WTC11 (cell line): ENCODE results near the gene METTL6. TPM values are rescaled to one million over a fixed set of nuclear protein-coding genes. Genes with fewer than 3 reads are reported as not detected.

Experiments
- ATAC-seq: fragments of 200-7000 bp; cut with Tn5 transposase; 2 replicates; pipeline ENCODE4 v1.10.0; 2021; ENCODE audit warnings: mild to moderate bottlenecking, moderate library complexity
- CTCF ChIA-PET: fragments of 300-600 bp; sonication (Branson Sonifier 250); formaldehyde crosslinking; loops from one replicate; lab custom pipeline; 2021; ENCODE audit warnings: antibody characterized with exemption; lab: Charles Lee
- POLR2A ChIA-PET: fragments of 350-600 bp; sonication (Branson Sonifier 250); formaldehyde crosslinking; loops from one replicate; lab custom pipeline; 2021; ENCODE audit warnings: antibody characterized with exemption; lab: Charles Lee
- DNase-seq: peaks from one replicate; pipeline ENCODE4 v3.0.0; 2021; ENCODE audit warnings: low spot score
- H3K27ac Mint-ChIP-seq: 2 replicates; pipeline ENCODE4 v1.8.0; 2021; ENCODE audit warnings: mixed read lengths
- H3K27me3 Mint-ChIP-seq: 2 replicates; pipeline ENCODE4 v1.8.0; 2021; ENCODE audit warnings: low read depth, mild to moderate bottlenecking, moderate library complexity, mixed read lengths
- H3K36me3 Mint-ChIP-seq: 2 replicates; pipeline ENCODE4 v1.8.0; 2021; ENCODE audit warnings: mixed read lengths
- H3K4me1 Mint-ChIP-seq: 2 replicates; pipeline ENCODE4 v1.8.0; 2022; ENCODE audit warnings: mixed read lengths
- H3K4me3 Mint-ChIP-seq: 2 replicates; pipeline ENCODE4 v1.8.0; 2021; ENCODE audit warnings: mild to moderate bottlenecking, moderate library complexity, mixed read lengths
- H3K9me3 Mint-ChIP-seq: 2 replicates; pipeline ENCODE4 v1.8.0; 2021; ENCODE audit warnings: mixed read lengths
- AFF4 ChIP-seq: sonication (generic); formaldehyde crosslinking; IDR thresholded peaks from 2 replicates; pipeline ENCODE4 v1.8.1; 2023; ENCODE audit warnings: mild to moderate bottlenecking, missing genetic modification reagents, borderline replicate concordance
- ATF3 ChIP-seq: sonication (generic); formaldehyde crosslinking; conservative IDR thresholded peaks from 2 replicates; pipeline ENCODE4 v1.8.1; 2022; ENCODE audit warnings: mild to moderate bottlenecking, missing genetic modification reagents
- ATF6 ChIP-seq: sonication (generic); formaldehyde crosslinking; IDR thresholded peaks from 2 replicates; pipeline ENCODE4 v1.8.1; 2023; ENCODE audit warnings: mild to moderate bottlenecking, missing genetic modification reagents
- E2F5 ChIP-seq: sonication (generic); formaldehyde crosslinking; IDR thresholded peaks from 2 replicates; pipeline ENCODE4 v1.8.1; 2022; ENCODE audit warnings: mild to moderate bottlenecking, moderate library complexity, missing genetic modification reagents
- ERG ChIP-seq: fragments of 250-450 bp; sonication (Bioruptor Pico); IDR thresholded peaks from 2 replicates; pipeline ENCODE4 v1.8.0; 2021; ENCODE audit warnings: mild to moderate bottlenecking
- ETV6 ChIP-seq: sonication (generic); formaldehyde crosslinking; IDR thresholded peaks from 2 replicates; pipeline ENCODE4 v1.8.1; 2022; ENCODE audit warnings: mild to moderate bottlenecking, missing genetic modification reagents
- FOXP1 ChIP-seq: sonication (generic); formaldehyde crosslinking; IDR thresholded peaks from 2 replicates; pipeline ENCODE4 v1.8.0; 2022; ENCODE audit warnings: missing genetic modification reagents, mild to moderate bottlenecking, moderate library complexity, borderline replicate concordance
- IRF1 ChIP-seq: sonication (generic); formaldehyde crosslinking; IDR thresholded peaks from 2 replicates; pipeline ENCODE4 v1.8.0; 2023; ENCODE audit warnings: missing genetic modification reagents
- IRF2 ChIP-seq: sonication (generic); formaldehyde crosslinking; IDR thresholded peaks from 2 replicates; pipeline ENCODE4 v1.8.0; 2022; ENCODE audit warnings: low read depth, missing genetic modification reagents, borderline replicate concordance
- JUN ChIP-seq: sonication (generic); formaldehyde crosslinking; IDR thresholded peaks from 2 replicates; pipeline ENCODE4 v1.8.0; 2023; ENCODE audit warnings: mild to moderate bottlenecking, missing genetic modification reagents
- MYBL2 ChIP-seq: sonication (generic); formaldehyde crosslinking; IDR thresholded peaks from 2 replicates; pipeline ENCODE4 v1.8.1; 2023; ENCODE audit warnings: mild to moderate bottlenecking, moderate library complexity, missing genetic modification reagents
- NFE2L1 ChIP-seq: sonication (generic); formaldehyde crosslinking; IDR thresholded peaks from 2 replicates; pipeline ENCODE4 v1.8.1; 2023; ENCODE audit warnings: missing genetic modification reagents
- NR1H2 ChIP-seq: sonication (generic); formaldehyde crosslinking; IDR thresholded peaks from 2 replicates; pipeline ENCODE4 v1.9.0; 2021; ENCODE audit warnings: mild to moderate bottlenecking, moderate library complexity, missing genetic modification reagents
- PREB ChIP-seq: sonication (generic); formaldehyde crosslinking; IDR thresholded peaks from 2 replicates; pipeline ENCODE4 v1.8.1; 2022; ENCODE audit warnings: mild to moderate bottlenecking, missing genetic modification reagents, moderate library complexity, borderline replicate concordance
- SMAD3 ChIP-seq: sonication (generic); formaldehyde crosslinking; IDR thresholded peaks from 2 replicates; pipeline ENCODE4 v1.8.0; 2022; ENCODE audit warnings: missing genetic modification reagents, mild to moderate bottlenecking, borderline replicate concordance
- SP1 ChIP-seq: sonication (generic); formaldehyde crosslinking; conservative IDR thresholded peaks from 2 replicates; pipeline ENCODE4 v1.8.1; 2022; ENCODE audit warnings: missing genetic modification reagents
- TP53 ChIP-seq: sonication (generic); formaldehyde crosslinking; IDR thresholded peaks from 2 replicates; pipeline ENCODE4 v1.8.1; 2023; ENCODE audit warnings: mild to moderate bottlenecking, missing genetic modification reagents
- USF1 ChIP-seq: sonication (generic); formaldehyde crosslinking; IDR thresholded peaks from 2 replicates; pipeline ENCODE4 v1.8.0; 2022; ENCODE audit warnings: mild to moderate bottlenecking, missing genetic modification reagents
- ZNF121 ChIP-seq: sonication (generic); formaldehyde crosslinking; IDR thresholded peaks from 2 replicates; pipeline ENCODE4 v1.8.0; 2023; ENCODE audit warnings: missing genetic modification reagents
- ZNF317 ChIP-seq: sonication (generic); formaldehyde crosslinking; IDR thresholded peaks from 2 replicates; pipeline ENCODE4 v1.8.1; 2023; ENCODE audit warnings: low read depth, mild to moderate bottlenecking, moderate library complexity, missing genetic modification reagents, borderline replicate concordance
- ZNF423 ChIP-seq: fragments of 250-450 bp; sonication (Bioruptor Pico); IDR thresholded peaks from 2 replicates; pipeline ENCODE4 v2.1.2; 2022; ENCODE audit warnings: mild to moderate bottlenecking, moderate library complexity
- ZNF671 ChIP-seq: fragments of 250-450 bp; sonication (Bioruptor Pico); IDR thresholded peaks from 2 replicates; pipeline ENCODE4 v1.8.0; 2021; ENCODE audit warnings: mild to moderate bottlenecking
- total RNA-seq: library from RNA; stranded (reverse); gene quantifications from 3 replicates; pipeline ENCODE4 v1.2.3, GENCODE V29; 2021

Gene METTL6
- total RNA-seq, 1 experiment from 2014 or later: 13.7 TPM

- H3K4me1 Mint-ChIP-seq: peaks cover 3% of the 10 kb centered on the region; the same call in 1 of the 2 replicates
- TF ChIP-seq NFE2L1 (CRISPR knock-in tag) (no peak), PREB (CRISPR knock-in tag) (no peak), ETV6 (CRISPR knock-in tag) (no peak), IRF2 (CRISPR knock-in tag) (no peak), ZNF671 (CRISPR knock-in tag) (no peak), TP53 (no peak)
- no peaks in the 10 kb centered on the region for H3K36me3 Mint-ChIP-seq
- ChIA-PET POLR2A (no interaction called here), CTCF (interaction anchor here (0.5 to 1.4 kb wide), 2 partner anchors 26 to 166 kb away, joined by 3 read pairs; no protein-coding TSS in a partner anchor)
- no peak for ATAC-seq
- H3K27me3 Mint-ChIP-seq: peaks cover 4% of the 10 kb centered on the region; the same call in 1 of the 2 replicates
- H3K4me3 Mint-ChIP-seq: no peak overlapping the region
- H3K9me3 Mint-ChIP-seq: peaks cover 3% of the 10 kb centered on the region; the same call in 1 of the 2 replicates
- DNase-seq: no peak
- no peak overlapping the region for H3K27ac Mint-ChIP-seq
These were observed 54.4 kb downstream of the METTL6 start for GRCh38 chr3:15372918-15373317.

- H3K9me3 Mint-ChIP-seq: peaks cover 9% of the 10 kb centered on the region
- CTCF ChIA-PET: interaction anchor here (1.7 kb wide), 2 partner anchors 36 to 101 kb away, joined by 6 read pairs; partner anchors contain the start of gene SH3BP5
These were observed 58.7 kb downstream of the METTL6 start for GRCh38 chr3:15368561-15369135.

More at GRCh38 chr3:15368561-15369135, 58.7 kb downstream of the METTL6 start:
- TF ChIP-seq ZNF423 (CRISPR knock-in tag): no peak
- no peak for TF ChIP-seq USF1 (CRISPR knock-in tag)
- no peak for TF ChIP-seq ATF3 (CRISPR knock-in tag)
- no peak for TF ChIP-seq IRF1 (CRISPR knock-in tag)
- TF ChIP-seq FOXP1 (CRISPR knock-in tag): no peak
- no peak for TF ChIP-seq JUN (CRISPR knock-in tag)
- TF ChIP-seq ZNF317 (CRISPR knock-in tag): no peak
- TF ChIP-seq NR1H2 (CRISPR knock-in tag): no peak
- no peak for TF ChIP-seq PREB (CRISPR knock-in tag)
- TF ChIP-seq ERG (CRISPR knock-in tag): no peak
- no peak for TF ChIP-seq ZNF121 (CRISPR knock-in tag)
- TF ChIP-seq AFF4 (CRISPR knock-in tag): no peak
- no peak for TF ChIP-seq TP53
- TF ChIP-seq SMAD3: no peak
- no peak for TF ChIP-seq ATF6
- TF ChIP-seq SP1 (CRISPR knock-in tag): no peak
- no peak for TF ChIP-seq MYBL2 (CRISPR knock-in tag)
- TF ChIP-seq E2F5 (CRISPR knock-in tag): no peak
- Mint-ChIP-seq H3K36me3 (no peaks in the 10 kb centered on the region), H3K27ac (no peak overlapping the region), H3K4me3 (no peak overlapping the region), H3K4me1 (no peaks in the 10 kb centered on the region), H3K27me3 (peaks cover 4% of the 10 kb centered on the region; the same call in 1 of the 2 replicates)
- ATAC-seq: no peak
- no peak for DNase-seq
- POLR2A ChIA-PET: no interaction called here
